ENCODE measurements around the gene ARFGAP1. TPM values are rescaled to one million over a fixed set of nuclear protein-coding genes. Genes with fewer than 3 reads are reported as not detected.
A peak's percentile ranks its signal among the peaks of the same experiment; 100 is the strongest.

Gene ARFGAP1
- total and polyA plus RNA-seq, 2 experiments from 2014 or later, result 41.5 to 95.5 TPM

DNA sequence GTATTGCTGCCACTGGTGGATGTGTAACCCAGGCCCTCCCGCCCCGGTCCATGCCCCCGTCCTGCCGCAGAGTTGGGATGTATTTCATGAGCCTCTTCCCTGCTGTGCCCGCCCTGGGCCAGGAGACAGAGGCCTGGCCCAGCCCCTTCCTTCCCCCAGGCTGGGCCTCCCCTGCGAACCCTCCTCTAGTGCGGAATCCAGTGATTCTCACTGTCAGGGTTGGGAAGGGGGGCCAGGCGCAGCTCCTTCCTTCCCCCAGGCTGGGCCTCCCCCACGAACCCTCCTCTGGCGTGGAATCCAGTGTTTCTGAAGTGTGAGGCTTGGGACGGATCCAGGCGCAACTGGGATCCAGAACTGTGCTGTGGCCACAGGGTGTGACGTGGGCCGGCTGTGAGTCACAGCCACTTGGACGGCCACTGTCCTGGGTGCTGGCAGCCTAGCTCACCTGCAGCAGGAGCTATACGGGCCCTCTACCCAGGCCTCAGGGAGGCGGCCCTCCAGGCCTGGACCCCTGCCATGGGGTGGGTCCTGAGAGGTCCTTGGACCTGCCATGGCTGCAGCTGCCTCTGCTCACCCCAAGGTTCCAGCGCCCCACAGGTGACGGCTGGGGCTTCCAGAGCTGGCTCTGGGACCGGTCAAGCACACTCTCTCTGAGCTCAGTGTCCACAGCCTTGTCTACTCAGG is 48.7 kb downstream of the ARFGAP1 start (continued):
- TF ChIP-seq, protein P1, sequence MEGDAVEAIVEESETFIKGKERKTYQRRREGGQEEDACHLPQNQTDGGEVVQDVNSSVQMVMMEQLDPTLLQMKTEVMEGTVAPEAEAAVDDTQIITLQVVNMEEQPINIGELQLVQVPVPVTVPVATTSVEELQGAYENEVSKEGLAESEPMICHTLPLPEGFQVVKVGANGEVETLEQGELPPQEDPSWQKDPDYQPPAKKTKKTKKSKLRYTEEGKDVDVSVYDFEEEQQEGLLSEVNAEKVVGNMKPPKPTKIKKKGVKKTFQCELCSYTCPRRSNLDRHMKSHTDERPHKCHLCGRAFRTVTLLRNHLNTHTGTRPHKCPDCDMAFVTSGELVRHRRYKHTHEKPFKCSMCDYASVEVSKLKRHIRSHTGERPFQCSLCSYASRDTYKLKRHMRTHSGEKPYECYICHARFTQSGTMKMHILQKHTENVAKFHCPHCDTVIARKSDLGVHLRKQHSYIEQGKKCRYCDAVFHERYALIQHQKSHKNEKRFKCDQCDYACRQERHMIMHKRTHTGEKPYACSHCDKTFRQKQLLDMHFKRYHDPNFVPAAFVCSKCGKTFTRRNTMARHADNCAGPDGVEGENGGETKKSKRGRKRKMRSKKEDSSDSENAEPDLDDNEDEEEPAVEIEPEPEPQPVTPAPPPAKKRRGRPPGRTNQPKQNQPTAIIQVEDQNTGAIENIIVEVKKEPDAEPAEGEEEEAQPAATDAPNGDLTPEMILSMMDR (conservative IDR thresholded peaks at IDR 0.05; ENCODE audit: low read depth in 2 of 2), result no peak
- TF ChIP-seq, protein P2, sequence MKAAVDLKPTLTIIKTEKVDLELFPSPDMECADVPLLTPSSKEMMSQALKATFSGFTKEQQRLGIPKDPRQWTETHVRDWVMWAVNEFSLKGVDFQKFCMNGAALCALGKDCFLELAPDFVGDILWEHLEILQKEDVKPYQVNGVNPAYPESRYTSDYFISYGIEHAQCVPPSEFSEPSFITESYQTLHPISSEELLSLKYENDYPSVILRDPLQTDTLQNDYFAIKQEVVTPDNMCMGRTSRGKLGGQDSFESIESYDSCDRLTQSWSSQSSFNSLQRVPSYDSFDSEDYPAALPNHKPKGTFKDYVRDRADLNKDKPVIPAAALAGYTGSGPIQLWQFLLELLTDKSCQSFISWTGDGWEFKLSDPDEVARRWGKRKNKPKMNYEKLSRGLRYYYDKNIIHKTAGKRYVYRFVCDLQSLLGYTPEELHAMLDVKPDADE (IDR thresholded peaks at IDR 0.05), result no peak
- TF ChIP-seq ZNF331 (CRISPR knock-in tag; IDR thresholded peaks at IDR 0.05; ENCODE audit: low read depth) (no peak), POLR2AphosphoS5 (IDR thresholded peaks at IDR 0.05; ENCODE audit: low read depth) (no peak), EZH2phosphoT487 (IDR thresholded peaks at IDR 0.05; ENCODE audit: unreplicated experiment) (no peak), ZNF114 (CRISPR knock-in tag; IDR thresholded peaks at IDR 0.05) (no peak), EZH2 (IDR thresholded peaks at IDR 0.05; ENCODE audit: low read depth, unreplicated experiment) (no peak), CREB1 (CRISPR knock-in tag; IDR thresholded peaks at IDR 0.05; ENCODE audit: low read depth) (no peak)

DNA sequence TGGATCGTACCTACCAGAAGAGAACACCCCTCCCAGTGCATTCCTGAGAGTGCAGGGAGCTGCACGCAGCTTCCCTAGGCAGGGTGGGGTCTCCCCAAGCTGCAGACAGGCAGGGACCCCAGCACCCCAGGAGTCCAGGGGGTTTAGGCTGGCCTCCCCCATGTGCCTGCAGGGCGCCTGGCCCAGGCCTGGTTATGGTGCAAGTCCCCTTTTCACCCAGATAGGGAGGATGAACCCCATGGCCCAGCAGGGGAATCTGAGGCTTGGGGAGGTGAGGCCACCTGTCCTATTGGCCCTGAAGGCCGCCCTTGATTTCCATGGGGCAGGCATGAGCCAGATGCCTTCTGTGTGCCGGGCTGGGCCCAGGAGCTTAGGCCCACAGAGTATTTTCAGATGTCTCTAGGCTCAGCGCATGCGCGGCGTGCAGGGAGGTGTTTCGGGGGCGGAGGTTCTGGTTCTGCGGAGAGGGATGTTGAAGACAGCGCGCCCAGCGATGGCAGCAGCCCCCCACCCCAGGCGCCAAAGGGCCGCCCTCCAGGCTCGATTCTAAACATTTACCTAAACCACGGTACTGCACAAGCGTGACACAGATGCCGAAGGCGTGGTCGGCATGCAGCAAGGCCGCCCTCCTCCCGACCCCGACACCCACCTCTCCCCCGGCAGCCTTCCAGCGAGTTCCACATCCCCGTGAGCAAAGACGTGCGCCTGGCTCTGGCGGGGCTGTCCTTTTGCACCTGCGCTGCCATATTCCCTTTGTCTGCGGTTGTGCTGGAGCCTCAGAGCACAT is 49.7 kb downstream of the ARFGAP1 start:
- no peaks in the 10 kb centered on the region for H4K20me1 ChIP-seq (replicated peaks; ENCODE audit: insufficient read depth)
- no peak overlapping the region for H3K4me2 ChIP-seq
- no peaks in the 10 kb centered on the region for H3K4me1 ChIP-seq (ENCODE audit: insufficient read depth)
- H3K4me3 ChIP-seq, result no peak overlapping the region
- H3K9me2 ChIP-seq (ENCODE audit: insufficient read depth), result no peaks in the 10 kb centered on the region
- peaks cover 8% of the 10 kb centered on the region for H3K4me1 Mint-ChIP-seq
- H3K36me3 ChIP-seq (ENCODE audit: insufficient read depth), result no peaks in the 10 kb centered on the region
- DNase-seq (ENCODE audit: low spot score) (no peak), ATAC-seq (peak; percentile 12)
- no peaks in the 10 kb centered on the region for H3F3A ChIP-seq (replicated peaks; ENCODE audit: low read depth)
- peak overlapping the region; percentile 76 for H2AFZ ChIP-seq
- H3K79me2 ChIP-seq (replicated peaks; ENCODE audit: insufficient read depth), result no peaks in the 10 kb centered on the region
- H3K27me3 ChIP-seq (ENCODE audit: insufficient read depth), result no peaks in the 10 kb centered on the region
- no peak overlapping the region for H3K27ac Mint-ChIP-seq
- no peaks in the 10 kb centered on the region; the same call in 2 of the 3 replicates for H3K9me3 Mint-ChIP-seq
- no peak overlapping the region for H3K4me3 Mint-ChIP-seq
- no peak overlapping the region for H3K27ac ChIP-seq (ENCODE audit: low read depth)
- no peaks in the 10 kb centered on the region; the same call in 2 of the 3 replicates for H3K36me3 Mint-ChIP-seq (ENCODE audit: low read depth)
- peaks cover 8% of the 10 kb centered on the region for H3K27me3 Mint-ChIP-seq (ENCODE audit: insufficient read depth, low read depth, poor library complexity)
- TF ChIP-seq, protein P1 (conservative IDR thresholded peaks at IDR 0.05; ENCODE audit: low read depth in 2 of 2), result no peak
- TF ChIP-seq ZNF114 (CRISPR knock-in tag; IDR thresholded peaks at IDR 0.05), result no peak
- TF ChIP-seq, protein P3, sequence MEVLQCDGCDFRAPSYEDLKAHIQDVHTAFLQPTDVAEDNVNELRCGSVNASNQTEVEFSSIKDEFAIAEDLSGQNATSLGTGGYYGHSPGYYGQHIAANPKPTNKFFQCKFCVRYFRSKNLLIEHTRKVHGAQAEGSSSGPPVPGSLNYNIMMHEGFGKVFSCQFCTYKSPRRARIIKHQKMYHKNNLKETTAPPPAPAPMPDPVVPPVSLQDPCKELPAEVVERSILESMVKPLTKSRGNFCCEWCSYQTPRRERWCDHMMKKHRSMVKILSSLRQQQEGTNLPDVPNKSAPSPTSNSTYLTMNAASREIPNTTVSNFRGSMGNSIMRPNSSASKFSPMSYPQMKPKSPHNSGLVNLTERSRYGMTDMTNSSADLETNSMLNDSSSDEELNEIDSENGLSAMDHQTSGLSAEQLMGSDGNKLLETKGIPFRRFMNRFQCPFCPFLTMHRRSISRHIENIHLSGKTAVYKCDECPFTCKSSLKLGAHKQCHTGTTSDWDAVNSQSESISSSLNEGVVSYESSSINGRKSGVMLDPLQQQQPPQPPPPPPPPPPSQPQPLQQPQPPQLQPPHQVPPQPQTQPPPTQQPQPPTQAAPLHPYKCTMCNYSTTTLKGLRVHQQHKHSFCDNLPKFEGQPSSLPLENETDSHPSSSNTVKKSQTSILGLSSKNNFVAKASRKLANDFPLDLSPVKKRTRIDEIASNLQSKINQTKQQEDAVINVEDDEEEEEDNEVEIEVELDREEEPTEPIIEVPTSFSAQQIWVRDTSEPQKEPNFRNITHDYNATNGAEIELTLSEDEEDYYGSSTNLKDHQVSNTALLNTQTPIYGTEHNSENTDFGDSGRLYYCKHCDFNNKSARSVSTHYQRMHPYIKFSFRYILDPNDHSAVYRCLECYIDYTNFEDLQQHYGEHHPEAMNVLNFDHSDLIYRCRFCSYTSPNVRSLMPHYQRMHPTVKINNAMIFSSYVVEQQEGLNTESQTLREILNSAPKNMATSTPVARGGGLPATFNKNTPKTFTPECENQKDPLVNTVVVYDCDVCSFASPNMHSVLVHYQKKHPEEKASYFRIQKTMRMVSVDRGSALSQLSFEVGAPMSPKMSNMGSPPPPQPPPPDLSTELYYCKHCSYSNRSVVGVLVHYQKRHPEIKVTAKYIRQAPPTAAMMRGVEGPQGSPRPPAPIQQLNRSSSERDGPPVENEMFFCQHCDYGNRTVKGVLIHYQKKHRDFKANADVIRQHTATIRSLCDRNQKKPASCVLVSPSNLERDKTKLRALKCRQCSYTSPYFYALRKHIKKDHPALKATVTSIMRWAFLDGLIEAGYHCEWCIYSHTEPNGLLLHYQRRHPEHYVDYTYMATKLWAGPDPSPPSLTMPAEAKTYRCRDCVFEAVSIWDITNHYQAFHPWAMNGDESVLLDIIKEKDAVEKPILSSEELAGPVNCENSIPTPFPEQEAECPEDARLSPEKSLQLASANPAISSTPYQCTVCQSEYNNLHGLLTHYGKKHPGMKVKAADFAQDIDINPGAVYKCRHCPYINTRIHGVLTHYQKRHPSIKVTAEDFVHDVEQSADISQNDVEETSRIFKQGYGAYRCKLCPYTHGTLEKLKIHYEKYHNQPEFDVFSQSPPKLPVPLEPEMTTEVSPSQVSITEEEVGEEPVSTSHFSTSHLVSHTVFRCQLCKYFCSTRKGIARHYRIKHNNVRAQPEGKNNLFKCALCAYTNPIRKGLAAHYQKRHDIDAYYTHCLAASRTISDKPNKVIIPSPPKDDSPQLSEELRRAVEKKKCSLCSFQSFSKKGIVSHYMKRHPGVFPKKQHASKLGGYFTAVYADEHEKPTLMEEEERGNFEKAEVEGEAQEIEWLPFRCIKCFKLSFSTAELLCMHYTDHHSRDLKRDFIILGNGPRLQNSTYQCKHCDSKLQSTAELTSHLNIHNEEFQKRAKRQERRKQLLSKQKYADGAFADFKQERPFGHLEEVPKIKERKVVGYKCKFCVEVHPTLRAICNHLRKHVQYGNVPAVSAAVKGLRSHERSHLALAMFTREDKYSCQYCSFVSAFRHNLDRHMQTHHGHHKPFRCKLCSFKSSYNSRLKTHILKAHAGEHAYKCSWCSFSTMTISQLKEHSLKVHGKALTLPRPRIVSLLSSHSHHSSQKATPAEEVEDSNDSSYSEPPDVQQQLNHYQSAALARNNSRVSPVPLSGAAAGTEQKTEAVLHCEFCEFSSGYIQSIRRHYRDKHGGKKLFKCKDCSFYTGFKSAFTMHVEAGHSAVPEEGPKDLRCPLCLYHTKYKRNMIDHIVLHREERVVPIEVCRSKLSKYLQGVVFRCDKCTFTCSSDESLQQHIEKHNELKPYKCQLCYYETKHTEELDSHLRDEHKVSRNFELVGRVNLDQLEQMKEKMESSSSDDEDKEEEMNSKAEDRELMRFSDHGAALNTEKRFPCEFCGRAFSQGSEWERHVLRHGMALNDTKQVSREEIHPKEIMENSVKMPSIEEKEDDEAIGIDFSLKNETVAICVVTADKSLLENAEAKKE (CRISPR knock-in tag; IDR thresholded peaks at IDR 0.05), result no peak
